ENCODE data around the gene THSD8. TPM values are rescaled to one million over a fixed set of nuclear protein-coding genes. Genes with fewer than 3 reads are reported as not detected.

The THSD8 gene
- total and polyA plus RNA-seq, 2 experiments from 2014 or later: 5.1 TPM; not detected in 1

GRCh38 chr19:12794196-12794941 is 7.5 kb upstream of the THSD8 start:
- peaks cover 10% of the 10 kb centered on the region for H4K20me1 ChIP-seq (ENCODE audit: insufficient read depth, poor library complexity, severe bottlenecking)
- H3K27me3 ChIP-seq: no peaks in the 10 kb centered on the region
- peaks cover 14% of the 10 kb centered on the region for H3K4me1 ChIP-seq (ENCODE audit: insufficient read depth)
- H3K4me3 ChIP-seq: peak overlapping the region; percentile 12
- DNase-seq (ENCODE audit: low spot score): no peak
- no peaks in the 10 kb centered on the region for H3K9me2 ChIP-seq (replicated peaks; ENCODE audit: insufficient read depth)
- no peaks in the 10 kb centered on the region for H3K36me3 ChIP-seq (replicated peaks; ENCODE audit: insufficient read depth, low read depth)
- no peaks in the 10 kb centered on the region for H3K9me3 ChIP-seq (ENCODE audit: low read depth)
- no peak for TF ChIP-seq EZH2phosphoT487 (IDR thresholded peaks at IDR 0.05; ENCODE audit: low read depth, severe bottlenecking, unreplicated experiment)
- no peak for TF ChIP-seq EZH2 (IDR thresholded peaks at IDR 0.05; ENCODE audit: borderline replicate concordance)
- no peak for TF ChIP-seq CTCF (IDR thresholded peaks at IDR 0.05; ENCODE audit: poor library complexity)
- H3K4me2 ChIP-seq: peak overlapping the region; percentile 84
- H3K79me2 ChIP-seq: peaks cover 20% of the 10 kb centered on the region
- peak overlapping the region; percentile 99 for H3K27ac ChIP-seq
- WGBS (ENCODE audit: low lambda C conversion rate, missing lambda C conversion rate): 73% methylated on average over 7 of the region's 7 CpGs
- H2AFZ ChIP-seq: no peak overlapping the region

- TF ChIP-seq EZH2 (IDR thresholded peaks at IDR 0.05; ENCODE audit: borderline replicate concordance) (no peak), CTCF (IDR thresholded peaks at IDR 0.05; ENCODE audit: poor library complexity) (no peak), EZH2phosphoT487 (IDR thresholded peaks at IDR 0.05; ENCODE audit: low read depth, severe bottlenecking, unreplicated experiment) (no peak)
- H3K4me2 ChIP-seq: no peak overlapping the region
- no peaks in the 10 kb centered on the region for H3K36me3 ChIP-seq (replicated peaks; ENCODE audit: insufficient read depth, low read depth)
- 85% methylated on average over 9 of the region's 9 CpGs for WGBS (ENCODE audit: low lambda C conversion rate, missing lambda C conversion rate)
- H4K20me1 ChIP-seq (ENCODE audit: insufficient read depth, poor library complexity, severe bottlenecking): peaks cover 10% of the 10 kb centered on the region
- H2AFZ ChIP-seq: no peak overlapping the region
- peaks cover 16% of the 10 kb centered on the region for H3K4me1 ChIP-seq (ENCODE audit: insufficient read depth)
- peak overlapping the region; percentile 99 for H3K27ac ChIP-seq
- no peaks in the 10 kb centered on the region for H3K9me2 ChIP-seq (replicated peaks; ENCODE audit: insufficient read depth)
- no peaks in the 10 kb centered on the region for H3K9me3 ChIP-seq (ENCODE audit: low read depth)
- peaks cover 26% of the 10 kb centered on the region for H3K79me2 ChIP-seq
- H3K4me3 ChIP-seq: no peak overlapping the region
- H3K27me3 ChIP-seq: no peaks in the 10 kb centered on the region
- no peak for DNase-seq (ENCODE audit: low spot score)
Measured at GRCh38 chr19:12794971-12795381, 6.9 kb upstream of the THSD8 start.

- Histone ChIP-seq H3K4me3 (no peak overlapping the region), H3K27ac (peak overlapping the region; percentile 55), H2AFZ (no peak overlapping the region), H3K4me1 (ENCODE audit: insufficient read depth) (peaks cover 18% of the 10 kb centered on the region), H3K4me2 (peak overlapping the region; percentile 58), H3K36me3 (replicated peaks; ENCODE audit: insufficient read depth, low read depth) (no peaks in the 10 kb centered on the region), H3K9me3 (ENCODE audit: low read depth) (no peaks in the 10 kb centered on the region), H4K20me1 (ENCODE audit: insufficient read depth, poor library complexity, severe bottlenecking) (peaks cover 16% of the 10 kb centered on the region), H3K79me2 (peaks cover 40% of the 10 kb centered on the region), H3K27me3 (no peaks in the 10 kb centered on the region), H3K9me2 (replicated peaks; ENCODE audit: insufficient read depth) (no peaks in the 10 kb centered on the region)
- DNase-seq (ENCODE audit: low spot score): peak; percentile 90
- 17% methylated on average over 18 of the region's 18 CpGs for WGBS (ENCODE audit: low lambda C conversion rate, missing lambda C conversion rate)
- TF ChIP-seq EZH2 (IDR thresholded peaks at IDR 0.05; ENCODE audit: borderline replicate concordance) (no peak), EZH2phosphoT487 (IDR thresholded peaks at IDR 0.05; ENCODE audit: low read depth, severe bottlenecking, unreplicated experiment) (no peak), CTCF (IDR thresholded peaks at IDR 0.05; ENCODE audit: poor library complexity) (peak; percentile 87)
Measured at GRCh38 chr19:12796146-12797071, 5.5 kb upstream of the THSD8 start.
